Sigmoid colon (tissue), 7 donors: ENCODE data around the gene ACTL8. TPM values are rescaled to one million over a fixed set of nuclear protein-coding genes. Genes with fewer than 3 reads are reported as not detected.

ENCODE experiments used
- DNase-seq: peaks from one replicate; pipeline ENCODE4 v3.0.0-alpha.2; 2019
- H3K27ac ChIP-seq, 4 donors: fragments of 200-600 bp; sonication (generic); one replicate each; pipeline ENCODE4 v1.5.1; 2016 to 2019; ENCODE audit warnings: mild to moderate bottlenecking in 1 of 4
- H3K27me3 ChIP-seq, 3 donors: fragments of 200-600 bp; sonication (generic); one replicate each; pipeline ENCODE4 v1.5.1; 2019; ENCODE audit warnings: mild to moderate bottlenecking in 1 of 3
- H3K36me3 ChIP-seq, 4 donors: fragments of 200-600 bp; sonication (generic); one replicate each; pipeline ENCODE4 v1.5.1; 2016 to 2019
- H3K4me1 ChIP-seq, 4 donors: fragments of 200-600 bp; sonication (generic); one replicate each; pipeline ENCODE4 v1.5.1; 2017 to 2019
- H3K4me3 ChIP-seq, 4 donors: fragments of 200-600 bp; sonication (generic); one replicate each; pipeline ENCODE4 v1.5.1; 2017 to 2019; ENCODE audit warnings: mild to moderate bottlenecking in 2 of 4, moderate library complexity in 1 of 4
- H3K9me3 ChIP-seq, 4 donors: fragments of 200-600 bp in 3 of 4; sonication (generic) in 3 of 4; one replicate each; pipeline versions ENCODE4 v1.5.1 to v1.6.1; 2013 to 2019
- CTCF ChIP-seq, 4 experiments: fragments of 450-650 bp in 3 of 4; fragments of 200-600 bp in 1 of 4; IDR thresholded peaks; one replicate each; pipeline ENCODE4 v1.5.1; 2016 to 2019; ENCODE audit warnings: antibody characterized with exemption in 4 of 4, mild to moderate bottlenecking in 3 of 4, moderate library complexity in 2 of 4
- EP300 ChIP-seq, 4 donors: sonication (generic); formaldehyde crosslinking; IDR thresholded peaks; one replicate each; pipeline ENCODE4 v1.6.1; 2017; ENCODE audit warnings: antibody characterized with exemption in 4 of 4
- POLR2A ChIP-seq, 2 donors: fragments of 450-650 bp; IDR thresholded peaks; one replicate each; pipeline ENCODE4 v1.6.1; 2016; ENCODE audit warnings: antibody characterized with exemption in 2 of 2, mild to moderate bottlenecking in 2 of 2, moderate library complexity in 2 of 2
- POLR2AphosphoS5 ChIP-seq, 4 donors: sonication (generic); formaldehyde crosslinking; IDR thresholded peaks; one replicate each; pipeline ENCODE4 v1.6.1; 2017; ENCODE audit warnings: antibody characterized with exemption in 4 of 4
- WGBS, 2 donors: extraction: QIAGEN DNeasy Blood & Tissue Kit; methylation state at CpG; one replicate each; pipeline ENCODE4 v1.1.7; 2013; 5-methylcytosine and 5-hydroxymethylcytosine counted together
- intact Hi-C: fragments of 100-400 bp; cut with DNase I; formaldehyde crosslinking; loops from one replicate; pipeline ENCODE4 v1.15.1; 2023
- polyA plus RNA-seq, 3 donors: library from polyadenylated mRNA; stranded (reverse); fragments of 200-250 nt; gene quantifications; one replicate each; pipeline ENCODE4 v1.2.3, GENCODE V29; 2013
- total RNA-seq, 4 donors: library from RNA; depleted of rRNA; stranded (reverse); fragments of >200 nt; gene quantifications; one replicate each; pipeline ENCODE4 v1.1.0, GENCODE V29; 2016
- donor health status: healthy with polysubstance abuse.
- donor health status: Bipolar disorder and iron deficiency.
- donor health status: healthy.

ACTL8 gene
- total and polyA plus RNA-seq, 7 donors, result 0.63 TPM; not detected in 6

GRCh38 chr1:17711577-17711910, 43.6 kb upstream of the ACTL8 start:
- Histone ChIP-seq H3K27me3 (no peaks in the 10 kb centered on the region), H3K4me3 (no peak overlapping the region), H3K36me3 (no peaks in the 10 kb centered on the region), H3K4me1 (no peaks in the 10 kb centered on the region), H3K9me3 (peaks cover 0 to 5% (median 0%) of the 10 kb centered on the region in 4 donors), H3K27ac (no peak overlapping the region)
- intact Hi-C loops, result no loop called here
- no peak for DNase-seq
- TF ChIP-seq POLR2AphosphoS5 (IDR thresholded peaks at IDR 0.05) (no peak), EP300 (IDR thresholded peaks at IDR 0.05) (no peak), POLR2A (IDR thresholded peaks at IDR 0.05) (no peak)

DNA sequence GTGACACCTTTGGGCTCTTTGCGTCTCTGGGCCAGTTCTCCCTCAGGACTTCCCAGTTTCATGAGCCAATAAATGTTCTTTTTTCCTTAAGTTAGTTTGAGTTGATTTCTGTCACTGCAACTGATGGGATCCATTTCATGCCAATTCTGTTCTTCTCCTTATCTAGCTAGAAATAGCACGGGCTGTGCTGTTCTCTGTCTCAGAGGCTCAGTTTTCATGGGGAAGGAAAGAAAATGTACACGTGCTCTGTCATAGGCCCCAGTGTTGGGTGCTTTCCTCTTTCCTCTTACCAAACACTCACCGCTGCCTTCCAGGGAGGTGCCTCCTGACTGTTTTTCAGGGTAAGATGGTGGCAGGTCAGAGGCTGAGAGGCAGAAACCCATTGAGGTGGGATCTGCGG, 43.2 kb upstream of the ACTL8 start:
- intact Hi-C loops, result no loop called here
- TF ChIP-seq CTCF (IDR thresholded peaks at IDR 0.05), result no peak
- TF ChIP-seq POLR2AphosphoS5 (IDR thresholded peaks at IDR 0.05), result no peak
- TF ChIP-seq EP300 (IDR thresholded peaks at IDR 0.05), result no peak
- no peak for TF ChIP-seq POLR2A (IDR thresholded peaks at IDR 0.05)
- H3K27me3 ChIP-seq, result no peaks in the 10 kb centered on the region
- no peaks in the 10 kb centered on the region for H3K36me3 ChIP-seq
- H3K9me3 ChIP-seq, result peaks cover 0 to 5% (median 0%) of the 10 kb centered on the region in 4 donors
- WGBS, 2 donors, result 79 to 92% methylated on average over 5 of the region's 5 CpGs
- no peaks in the 10 kb centered on the region for H3K4me1 ChIP-seq
- H3K4me3 ChIP-seq, result no peak overlapping the region
- DNase-seq, result no peak
- no peak overlapping the region for H3K27ac ChIP-seq

- intact Hi-C loops, result no loop called here
- Histone ChIP-seq H3K27ac (no peak overlapping the region), H3K36me3 (no peaks in the 10 kb centered on the region), H3K9me3 (peaks cover 0 to 5% (median 0%) of the 10 kb centered on the region in 4 donors), H3K4me3 (no peak overlapping the region), H3K27me3 (no peaks in the 10 kb centered on the region), H3K4me1 (no peaks in the 10 kb centered on the region)
- DNase-seq, result no peak
- 80 to 84% methylated on average over 5 of the region's 5 CpGs for WGBS, 2 donors
- TF ChIP-seq EP300 (IDR thresholded peaks at IDR 0.05) (no peak), POLR2A (IDR thresholded peaks at IDR 0.05) (no peak), POLR2AphosphoS5 (IDR thresholded peaks at IDR 0.05) (no peak), CTCF (IDR thresholded peaks at IDR 0.05) (no peak)
These were observed 41.1 kb upstream of the ACTL8 start for GRCh38 chr1:17713993-17714392.

GRCh38 chr1:17717594-17718535, 37.3 kb upstream of the ACTL8 start:
- Histone ChIP-seq H3K27me3 (no peaks in the 10 kb centered on the region), H3K4me3 (no peak overlapping the region), H3K9me3 (no peaks in the 10 kb centered on the region), H3K36me3 (no peaks in the 10 kb centered on the region), H3K27ac (no peak overlapping the region), H3K4me1 (no peaks in the 10 kb centered on the region)
- intact Hi-C loops, result no loop called here
- TF ChIP-seq POLR2A (IDR thresholded peaks at IDR 0.05) (no peak), CTCF (IDR thresholded peaks at IDR 0.05) (no peak)
- no peak for DNase-seq
- WGBS, 2 donors, result 61 to 72% methylated on average over 25 of the region's 25 CpGs

DNA sequence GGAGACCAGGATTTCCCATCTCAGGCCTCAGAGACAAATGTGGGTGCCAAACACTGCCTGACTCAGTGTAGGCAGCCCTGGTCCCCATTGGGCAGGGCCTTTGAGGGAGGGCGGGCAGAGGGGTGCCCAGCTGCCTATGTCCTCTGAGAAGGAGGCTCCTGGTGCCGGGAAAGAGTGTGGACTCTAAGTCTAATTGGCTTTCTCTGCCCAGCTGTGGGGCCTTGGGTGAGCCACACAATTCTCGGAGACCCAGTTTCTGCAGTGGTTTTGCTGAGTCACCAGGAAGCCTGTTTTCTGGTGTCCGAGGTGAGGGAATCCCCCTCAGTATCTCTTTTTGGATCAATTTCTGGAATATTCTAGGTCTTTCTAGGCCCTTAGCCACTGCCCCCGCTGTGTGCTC, 35.3 kb upstream of the ACTL8 start:
- H3K4me1 ChIP-seq, result no peaks in the 10 kb centered on the region
- no peak overlapping the region for H3K27ac ChIP-seq
- intact Hi-C loops, result no loop called here
- 78 to 91% methylated on average over 5 of the region's 5 CpGs for WGBS, 2 donors
- H3K36me3 ChIP-seq, result no peaks in the 10 kb centered on the region
- no peak for TF ChIP-seq POLR2AphosphoS5 (IDR thresholded peaks at IDR 0.05)
- TF ChIP-seq POLR2A (IDR thresholded peaks at IDR 0.05), result no peak
- TF ChIP-seq EP300 (IDR thresholded peaks at IDR 0.05), result no peak
- TF ChIP-seq CTCF (IDR thresholded peaks at IDR 0.05), result no peak
- H3K27me3 ChIP-seq, result no peaks in the 10 kb centered on the region
- H3K4me3 ChIP-seq, result no peak overlapping the region
- no peaks in the 10 kb centered on the region for H3K9me3 ChIP-seq
- no peak for DNase-seq
